WERI-Rb-1 (cell line): ENCODE measurements around the gene AFAP1.

Source experiments
- DNase-seq: peaks from one replicate; pipeline ENCODE4 v3.0.0-alpha.2; 2020
- H3K27ac ChIP-seq: fragments of 250-450 bp; sonication (Bioruptor Pico); 2 replicates; pipeline ENCODE4 v1.5.1; 2020; ENCODE audit warnings: mild to moderate bottlenecking, moderate library complexity
- H3K27me3 ChIP-seq: fragments of 250-450 bp; sonication (Bioruptor Pico); 2 replicates; pipeline ENCODE4 v1.5.1; 2021; ENCODE audit warnings: mild to moderate bottlenecking, low read depth, moderate library complexity; ENCODE audit not compliant: insufficient read depth, severe bottlenecking
- H3K36me3 ChIP-seq: fragments of 250-450 bp; sonication (Bioruptor Pico); 2 replicates; pipeline ENCODE4 v1.5.1; 2020; ENCODE audit warnings: mild to moderate bottlenecking, moderate library complexity
- H3K4me3 ChIP-seq: 2 replicates; pipeline ENCODE4 v1.5.1; 2011; ENCODE audit warnings: low read depth, mild to moderate bottlenecking, control low read depth, low read length
- H3K9me3 ChIP-seq: fragments of 250-450 bp; sonication (Bioruptor Pico); 2 replicates; pipeline ENCODE4 v1.5.1; 2021; ENCODE audit warnings: mild to moderate bottlenecking, moderate library complexity; ENCODE audit not compliant: severe bottlenecking
- CTCF ChIP-seq: IDR thresholded peaks from 2 replicates; pipeline ENCODE4 v1.5.1; 2011; ENCODE audit warnings: low read depth, mild to moderate bottlenecking, control low read depth, inconsistent platforms, low read length

The AFAP1 gene

DNA sequence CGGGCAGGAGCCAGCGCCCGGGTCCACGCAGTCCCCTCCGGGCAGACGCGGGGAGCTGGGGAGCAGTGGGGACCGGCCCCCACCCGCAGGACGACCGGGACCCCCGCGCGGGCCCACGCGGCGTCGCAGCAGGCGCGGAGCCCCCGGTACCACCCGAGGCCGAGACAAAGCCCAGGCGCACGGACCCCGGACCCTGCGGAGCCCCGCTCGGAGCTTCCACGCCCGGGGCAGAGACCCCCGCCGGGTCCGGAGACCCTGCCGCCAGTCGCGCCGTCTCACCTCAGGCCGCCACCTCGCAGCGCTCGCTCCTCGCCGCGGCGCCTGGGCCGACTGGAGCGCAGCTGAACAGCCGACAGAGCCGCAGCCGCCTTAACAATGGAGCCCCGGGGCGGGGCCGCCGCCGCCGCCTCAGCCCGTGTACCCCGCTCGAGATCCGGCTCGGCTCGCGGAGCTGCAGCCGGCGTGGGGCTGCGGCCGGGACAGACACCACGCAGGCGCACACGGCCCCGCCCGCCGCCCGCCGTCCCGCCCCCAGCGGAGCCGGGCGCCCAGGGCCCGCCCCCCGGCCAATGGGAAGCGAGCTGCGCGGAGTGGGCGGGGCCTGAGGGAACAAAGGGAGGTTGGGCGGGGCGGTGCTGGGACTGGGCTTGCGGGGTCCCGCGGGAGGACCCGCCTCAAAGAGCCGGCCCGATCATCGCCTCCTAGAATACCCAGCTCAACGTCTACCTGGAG is at the start of gene AFAP1:
Gene AFAP1, minus strand, starts transcription at position 485 of the 732 bp plus-strand sequence. CDS start 67,783 bp downstream, outside the sequence.
- no peaks in the 10 kb centered on the region for H3K9me3 ChIP-seq
- no peak for TF ChIP-seq CTCF
- H3K4me3 ChIP-seq = peak within 1 kb of the TSS; percentile 87
- H3K36me3 ChIP-seq = no peaks in the 10 kb centered on the region
- no peaks in the 10 kb centered on the region for H3K27me3 ChIP-seq
- DNase-seq = peak; percentile 92
- peak within 1 kb of the TSS; percentile 75 for H3K27ac ChIP-seq

GRCh38 chr4:7988437-7988836 is 48.8 kb upstream of the AFAP1 start:
- H3K27me3 ChIP-seq = no peaks in the 10 kb centered on the region
- H3K27ac ChIP-seq = no peak overlapping the region
- no peak for DNase-seq
- no peaks in the 10 kb centered on the region for H3K36me3 ChIP-seq
- no peak overlapping the region for H3K4me3 ChIP-seq
- H3K9me3 ChIP-seq = no peaks in the 10 kb centered on the region
- TF ChIP-seq CTCF = no peak

- DNase-seq = peak; percentile 85
Observed at GRCh38 chr4:7987148-7987989, 47.7 kb upstream of the AFAP1 start.

DNA sequence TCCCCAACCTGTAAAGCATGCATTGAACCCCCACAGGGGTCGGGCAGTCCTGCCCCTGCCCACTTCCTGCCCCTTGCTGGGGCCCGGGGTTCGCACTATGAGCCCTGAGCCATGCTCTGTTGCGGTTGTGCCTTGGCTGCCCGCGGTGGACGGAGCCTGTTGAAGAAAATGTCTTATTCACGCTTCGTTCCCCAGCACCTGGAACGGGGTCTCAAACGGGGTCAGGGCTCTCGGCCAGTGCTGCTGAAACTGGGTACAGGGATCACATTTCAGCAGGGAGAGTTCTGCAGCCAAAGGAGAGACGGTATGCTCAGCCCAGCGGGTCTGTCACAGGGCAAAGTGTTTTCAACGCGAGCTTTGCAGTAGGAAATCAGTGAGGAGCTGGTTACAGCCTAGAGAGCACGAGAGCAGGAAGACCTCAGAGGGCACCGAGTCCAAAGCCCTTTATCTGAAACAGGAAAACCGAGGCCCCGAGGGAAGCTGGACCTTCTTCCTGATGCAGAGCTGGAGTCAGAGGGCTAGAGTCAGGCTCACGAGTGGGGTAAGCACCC is 46.3 kb upstream of the AFAP1 start:
- DNase-seq = no peak
- no peaks in the 10 kb centered on the region for H3K27me3 ChIP-seq
- no peak overlapping the region for H3K4me3 ChIP-seq
- no peaks in the 10 kb centered on the region for H3K9me3 ChIP-seq
- no peak for TF ChIP-seq CTCF
- H3K36me3 ChIP-seq = no peaks in the 10 kb centered on the region
- no peak overlapping the region for H3K27ac ChIP-seq

More at GRCh38 chr4:7987148-7987989, 47.7 kb upstream of the AFAP1 start:
- Histone ChIP-seq H3K27me3 (no peaks in the 10 kb centered on the region), H3K36me3 (no peaks in the 10 kb centered on the region), H3K27ac (no peak overlapping the region), H3K9me3 (no peaks in the 10 kb centered on the region), H3K4me3 (no peak overlapping the region)
- TF ChIP-seq CTCF = peak; percentile 95

DNA sequence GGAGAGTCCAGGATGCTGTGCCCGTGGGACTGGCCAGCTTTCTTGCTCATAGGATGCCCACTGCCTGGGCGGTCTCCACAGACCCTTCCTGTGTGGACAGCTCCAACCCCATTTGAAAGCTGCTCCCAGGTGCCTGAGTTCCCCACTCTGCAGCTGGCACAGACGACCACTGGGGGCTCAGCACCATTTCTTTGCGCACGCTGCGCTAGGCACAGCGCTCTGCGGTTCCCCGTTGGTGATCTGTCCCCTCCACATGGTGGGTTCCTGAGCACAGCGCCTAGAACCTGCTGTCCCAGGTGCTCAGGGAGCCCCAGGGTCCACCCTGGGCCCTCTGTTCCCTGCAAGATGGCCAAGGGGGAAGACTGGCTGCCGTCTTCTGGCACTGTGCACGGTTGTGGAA is 45.4 kb upstream of the AFAP1 start:
- no peak for DNase-seq
- H3K27me3 ChIP-seq = no peaks in the 10 kb centered on the region
- H3K4me3 ChIP-seq = no peak overlapping the region
- H3K27ac ChIP-seq = no peak overlapping the region
- peak; percentile 25 for TF ChIP-seq CTCF
- no peaks in the 10 kb centered on the region for H3K9me3 ChIP-seq
- H3K36me3 ChIP-seq = no peaks in the 10 kb centered on the region
